GM18520 (cell line): ENCODE data around the gene FOXP4.

ENCODE experiments used
- ATAC-seq: cut with Tn5 transposase; IDR thresholded peaks from one replicate; pipeline ENCODE4 v1.9.1; 2021; ENCODE audit not compliant: unreplicated experiment

Gene FOXP4

GRCh38 chr6:41546475-41546865 is 289 bp downstream of the FOXP4 start:
- peak; percentile 32 for ATAC-seq

- peak; percentile 1 for ATAC-seq
Measured at GRCh38 chr6:41546866-41547798, 951 bp downstream of the FOXP4 start.

DNA sequence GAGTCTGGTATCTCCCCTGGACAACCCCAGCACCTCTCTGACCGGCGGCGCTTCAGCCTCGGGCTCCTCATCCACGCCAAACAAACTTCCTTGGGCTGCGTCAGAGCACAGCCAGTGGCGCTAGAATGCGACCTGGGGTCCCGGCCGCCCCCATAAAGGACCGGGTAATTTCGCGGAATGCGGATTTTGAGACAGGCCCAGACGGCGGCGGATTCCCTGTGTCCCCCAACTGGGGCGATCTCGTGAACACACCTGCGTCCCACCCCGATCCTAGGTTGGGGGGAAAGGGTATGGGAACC is 1.6 kb downstream of the FOXP4 start:
- ATAC-seq: no peak

DNA sequence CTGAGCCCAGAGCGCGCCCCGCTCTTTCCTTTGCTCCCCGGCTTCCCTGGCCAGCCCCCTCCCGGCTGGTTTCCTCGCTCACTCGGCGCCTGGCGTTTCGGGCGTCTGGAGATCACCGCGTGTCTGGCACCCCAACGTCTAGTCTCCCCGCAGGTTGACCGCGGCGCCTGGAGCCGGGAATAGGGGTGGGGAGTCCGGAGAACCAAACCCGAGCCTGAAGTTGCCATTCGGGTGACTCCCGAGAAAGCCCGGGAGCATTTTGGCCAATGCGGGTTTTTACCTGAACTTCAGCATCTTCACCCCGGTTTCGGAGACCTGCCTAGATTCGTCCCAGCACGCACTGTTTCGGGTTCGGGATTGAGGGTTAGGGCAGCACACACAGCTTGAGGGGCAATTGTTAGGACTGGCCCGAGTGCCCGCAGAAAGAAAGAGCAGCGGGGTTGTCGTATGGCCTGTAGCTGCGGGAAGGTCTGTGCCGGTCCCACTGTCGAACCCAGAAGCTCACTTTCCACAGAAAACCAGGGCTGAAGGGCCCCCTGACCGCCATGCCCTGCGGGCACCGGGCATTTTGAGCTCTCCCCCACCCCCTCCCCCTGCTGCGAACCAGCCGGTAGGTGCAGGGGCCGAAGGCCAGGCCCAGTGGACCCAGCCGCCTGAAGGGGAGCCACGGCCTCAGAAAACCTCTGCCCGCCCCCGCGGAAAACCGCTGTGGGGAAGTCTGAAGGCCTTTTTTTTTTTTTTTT is 2.1 kb downstream of the FOXP4 start:
- no peak for ATAC-seq

GRCh38 chr6:41548841-41549642 is 2.9 kb downstream of the FOXP4 start:
- no peak for ATAC-seq

DNA sequence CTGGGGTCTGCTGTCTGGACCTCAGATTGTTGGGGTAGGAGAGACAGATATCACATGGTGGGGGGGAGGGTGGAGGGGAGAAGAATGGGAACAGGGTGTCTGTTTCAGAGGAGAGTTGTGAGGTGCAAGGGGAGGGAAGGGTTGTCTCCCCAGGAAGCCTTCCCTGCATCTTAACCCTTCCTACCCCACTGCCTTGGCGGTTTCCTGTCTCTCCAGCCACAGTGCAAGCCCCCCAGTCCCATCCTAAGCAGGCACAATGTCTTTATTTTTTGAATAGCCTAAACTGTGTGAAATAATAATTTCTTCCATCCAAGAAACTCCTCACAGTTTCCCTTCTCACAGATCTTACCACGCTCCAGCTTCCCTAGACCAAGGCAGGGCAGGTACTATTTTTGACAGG is 3.5 kb downstream of the FOXP4 start:
- ATAC-seq: no peak

DNA sequence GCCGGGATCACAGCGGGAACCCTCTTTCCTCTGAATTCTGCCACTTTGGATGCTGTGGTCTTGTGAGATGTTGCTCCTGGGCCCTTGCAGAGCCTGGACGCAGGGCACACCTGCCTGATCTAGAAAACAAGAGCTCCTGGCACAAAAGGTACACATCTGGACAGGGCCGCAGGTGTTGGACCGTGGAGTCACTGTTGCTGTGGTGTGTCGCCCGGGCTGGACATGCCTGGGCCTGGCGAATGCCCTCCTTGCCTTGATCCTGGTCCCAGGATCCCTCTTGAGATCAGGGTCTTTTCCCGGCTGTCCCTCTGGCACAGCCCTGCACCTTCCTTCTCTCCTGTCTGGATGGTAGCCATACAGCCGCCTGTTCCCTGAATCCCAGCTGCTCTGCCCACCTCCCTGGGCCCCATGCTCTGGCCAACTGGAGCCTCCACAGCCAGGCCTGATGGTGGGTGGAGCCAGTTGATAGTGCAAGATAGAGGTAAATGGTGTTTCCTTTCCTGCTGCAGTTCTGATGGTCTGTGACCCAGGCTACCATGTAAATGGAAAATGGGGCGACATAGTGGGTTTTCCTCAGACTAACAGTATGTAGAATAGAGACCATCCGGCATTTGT is 5.0 kb downstream of the FOXP4 start:
- no peak for ATAC-seq

GRCh38 chr6:41551857-41552256 is 5.7 kb downstream of the FOXP4 start:
- no peak for ATAC-seq

- ATAC-seq: no peak
Measured at GRCh38 chr6:41552723-41553122, 6.5 kb downstream of the FOXP4 start.

GRCh38 chr6:41553405-41553999 is 7.3 kb downstream of the FOXP4 start:
- no peak for ATAC-seq

GRCh38 chr6:41555326-41556300 is 9.4 kb downstream of the FOXP4 start:
- ATAC-seq: no peak

DNA sequence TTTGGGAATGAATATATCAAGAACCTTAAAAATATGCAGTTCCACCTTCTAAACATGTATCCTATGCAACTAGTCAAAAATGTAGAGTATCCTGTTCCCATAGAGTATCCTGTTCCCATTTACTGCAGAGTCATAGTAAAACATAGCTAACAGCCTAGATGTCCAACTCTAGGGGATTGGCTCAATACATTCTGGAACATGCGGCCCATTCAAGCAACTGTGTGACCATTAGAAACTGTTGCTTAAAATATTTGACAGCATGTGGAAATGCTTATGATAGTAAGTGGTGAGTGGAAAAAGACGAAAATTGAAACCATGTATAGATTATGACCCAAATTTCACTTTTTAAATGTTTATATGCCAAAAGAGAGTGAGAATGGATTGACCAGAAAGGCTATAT is 11.2 kb downstream of the FOXP4 start:
- no peak for ATAC-seq

GRCh38 chr6:41558033-41558807 is 12.0 kb downstream of the FOXP4 start:
- ATAC-seq: no peak

DNA sequence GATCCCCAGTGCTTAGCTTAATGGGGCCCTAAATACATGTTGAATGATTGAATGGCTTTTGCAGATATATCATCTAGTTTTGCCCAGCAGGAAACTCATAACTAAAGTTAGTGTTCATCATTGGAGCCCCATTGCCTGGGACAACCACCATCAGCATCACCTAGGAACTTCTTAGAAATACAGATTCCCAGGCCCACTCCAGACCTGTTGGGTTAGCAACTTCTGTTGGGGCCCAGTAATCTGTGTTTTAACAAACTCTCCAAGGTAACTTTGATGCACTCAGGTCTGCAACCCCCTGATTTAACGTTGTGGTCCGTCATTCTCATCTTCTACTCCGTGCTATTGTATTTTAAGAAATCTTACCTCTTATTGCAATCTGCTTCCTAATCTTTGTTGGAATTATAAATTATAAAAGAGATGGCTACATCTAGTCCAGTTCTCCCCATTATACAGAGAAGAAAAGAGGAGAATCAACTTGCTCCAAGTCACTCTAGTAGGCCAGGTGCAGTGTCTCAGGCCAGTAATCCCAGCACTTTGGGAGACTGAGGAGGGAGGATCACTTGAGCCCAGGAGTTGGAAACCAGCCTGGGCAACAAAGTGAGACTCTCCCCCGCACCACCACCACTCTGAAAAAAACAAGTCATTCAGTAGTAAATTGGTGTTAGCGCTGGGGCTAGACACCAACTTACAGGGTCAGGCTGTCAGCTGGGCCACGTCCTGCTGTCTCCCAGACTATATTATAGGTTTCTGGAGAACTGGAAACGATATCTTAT is 13.7 kb downstream of the FOXP4 start:
- ATAC-seq: no peak

DNA sequence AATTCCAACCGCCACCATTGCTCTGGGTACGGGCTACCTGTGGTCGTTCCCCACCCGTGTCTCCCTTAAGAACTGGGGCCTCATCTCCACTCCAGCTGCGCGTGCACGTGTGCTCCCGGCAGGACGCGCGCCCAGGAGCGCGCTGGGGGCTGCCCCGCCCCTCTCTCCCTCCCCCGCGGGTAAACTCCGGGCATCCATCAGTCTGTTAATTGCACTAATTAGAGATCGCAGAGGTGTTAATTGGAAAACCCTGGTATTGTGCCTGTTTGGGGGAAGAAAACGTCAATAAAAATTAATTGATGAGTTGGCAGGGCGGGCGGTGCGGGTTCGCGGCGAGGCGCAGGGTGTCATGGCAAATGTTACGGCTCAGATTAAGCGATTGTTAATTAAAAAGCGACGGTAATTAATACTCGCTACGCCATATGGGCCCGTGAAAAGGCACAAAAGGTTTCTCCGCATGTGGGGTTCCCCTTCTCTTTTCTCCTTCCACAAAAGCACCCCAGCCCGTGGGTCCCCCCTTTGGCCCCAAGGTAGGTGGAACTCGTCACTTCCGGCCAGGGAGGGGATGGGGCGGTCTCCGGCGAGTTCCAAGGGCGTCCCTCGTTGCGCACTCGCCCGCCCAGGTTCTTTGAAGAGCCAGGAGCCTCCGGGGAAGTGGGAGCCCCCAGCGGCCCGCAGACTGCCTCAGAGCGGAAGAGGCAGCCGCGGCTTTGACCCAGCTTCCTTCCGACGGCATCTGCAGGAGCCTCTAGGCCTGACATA is 14.4 kb downstream of the FOXP4 start:
- no peak for ATAC-seq

DNA sequence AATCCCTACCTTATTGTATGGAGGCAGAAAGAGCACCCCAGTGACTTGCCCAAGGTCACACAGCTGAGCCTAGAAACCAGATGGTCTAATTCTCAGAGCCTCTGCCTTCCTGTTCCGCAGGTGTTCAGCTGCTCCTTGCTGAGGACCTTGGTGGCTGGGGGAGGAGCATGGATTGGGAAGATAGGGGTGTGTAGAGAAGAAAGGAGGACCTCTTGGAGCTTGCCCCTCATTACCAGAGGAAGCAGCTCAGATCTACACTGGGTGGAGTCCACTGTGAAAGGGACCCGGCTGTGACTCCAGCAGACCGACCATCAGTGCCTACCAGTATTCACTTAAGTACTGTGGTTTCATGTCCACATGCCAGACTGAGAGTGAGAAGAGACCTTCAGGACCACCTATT is 15.2 kb downstream of the FOXP4 start:
- no peak for ATAC-seq
